ENCODE measurements around the gene KCTD1.

The KCTD1 gene

DNA sequence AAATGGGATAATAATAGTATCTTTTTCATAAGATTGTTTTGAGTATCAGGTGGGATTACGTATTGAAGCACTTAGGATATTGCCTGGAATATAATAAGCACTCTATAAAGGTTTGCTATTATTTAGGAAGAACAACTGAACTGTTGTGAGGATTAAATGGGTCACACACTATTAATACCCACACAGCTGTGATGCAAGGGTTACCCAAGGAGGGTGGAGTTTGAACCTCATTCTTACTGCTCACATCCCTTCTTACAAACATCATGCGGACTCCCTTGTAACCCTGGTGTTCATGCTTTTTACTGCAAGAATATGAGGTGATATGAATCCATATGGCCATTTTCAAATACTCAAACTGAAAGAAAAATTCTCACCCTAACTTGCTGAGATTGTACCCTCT lies 113.5 kb downstream of the KCTD1 start:
- no peak overlapping the region for H3K27ac ChIP-seq
- TF ChIP-seq ZFX (IDR thresholded peaks at IDR 0.05) = no peak

GRCh38 chr18:26432651-26433424 lies 115.5 kb downstream of the KCTD1 start:
- TF ChIP-seq ZFX (IDR thresholded peaks at IDR 0.05) = no peak
- TF ChIP-seq, protein P1, sequence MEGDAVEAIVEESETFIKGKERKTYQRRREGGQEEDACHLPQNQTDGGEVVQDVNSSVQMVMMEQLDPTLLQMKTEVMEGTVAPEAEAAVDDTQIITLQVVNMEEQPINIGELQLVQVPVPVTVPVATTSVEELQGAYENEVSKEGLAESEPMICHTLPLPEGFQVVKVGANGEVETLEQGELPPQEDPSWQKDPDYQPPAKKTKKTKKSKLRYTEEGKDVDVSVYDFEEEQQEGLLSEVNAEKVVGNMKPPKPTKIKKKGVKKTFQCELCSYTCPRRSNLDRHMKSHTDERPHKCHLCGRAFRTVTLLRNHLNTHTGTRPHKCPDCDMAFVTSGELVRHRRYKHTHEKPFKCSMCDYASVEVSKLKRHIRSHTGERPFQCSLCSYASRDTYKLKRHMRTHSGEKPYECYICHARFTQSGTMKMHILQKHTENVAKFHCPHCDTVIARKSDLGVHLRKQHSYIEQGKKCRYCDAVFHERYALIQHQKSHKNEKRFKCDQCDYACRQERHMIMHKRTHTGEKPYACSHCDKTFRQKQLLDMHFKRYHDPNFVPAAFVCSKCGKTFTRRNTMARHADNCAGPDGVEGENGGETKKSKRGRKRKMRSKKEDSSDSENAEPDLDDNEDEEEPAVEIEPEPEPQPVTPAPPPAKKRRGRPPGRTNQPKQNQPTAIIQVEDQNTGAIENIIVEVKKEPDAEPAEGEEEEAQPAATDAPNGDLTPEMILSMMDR (conservative IDR thresholded peaks at IDR 0.05) = no peak

DNA sequence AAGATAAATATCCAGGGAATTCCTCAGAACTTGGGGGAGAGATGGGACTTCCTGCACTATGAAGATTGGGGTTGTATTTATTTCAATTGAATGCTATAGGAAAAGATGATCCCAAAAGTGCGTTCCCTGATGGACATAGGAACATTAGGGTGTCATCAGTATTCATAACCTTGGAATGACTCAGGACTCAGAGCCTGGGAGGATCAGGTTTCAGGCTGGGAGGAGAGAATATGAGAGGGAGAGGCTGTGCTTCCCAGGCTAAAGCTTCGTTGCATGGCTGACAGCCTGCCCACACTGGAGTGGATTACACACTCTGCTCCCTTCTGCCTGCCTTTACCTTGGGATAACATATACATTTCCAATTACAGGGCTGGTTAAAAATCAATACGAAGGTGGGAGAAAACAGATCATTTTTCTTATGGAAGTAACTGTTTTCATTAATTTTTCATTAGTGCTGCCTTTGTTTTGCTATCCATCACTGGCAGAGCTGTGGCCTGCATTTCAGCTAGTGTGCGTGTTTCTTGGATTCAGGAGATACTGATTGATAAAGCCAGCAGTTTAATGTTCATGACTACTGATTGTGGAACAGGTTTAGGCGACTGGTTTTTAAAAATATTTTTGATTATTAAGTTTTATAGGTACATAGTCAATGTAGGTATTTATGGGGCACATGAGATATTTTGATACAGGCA lies 118.7 kb downstream of the KCTD1 start:
- TF ChIP-seq ZFX (IDR thresholded peaks at IDR 0.05) = no peak

More at GRCh38 chr18:26432651-26433424, 115.5 kb downstream of the KCTD1 start:
- no peak overlapping the region for H3K27ac ChIP-seq

GRCh38 chr18:26425148-26425531 lies 123.2 kb downstream of the KCTD1 start:
- H3K27ac ChIP-seq = no peak overlapping the region
- TF ChIP-seq ZFX (IDR thresholded peaks at IDR 0.05) = no peak
- TF ChIP-seq, protein P1 (conservative IDR thresholded peaks at IDR 0.05) = no peak

More for the DNA sequence above, 118.7 kb downstream of the KCTD1 start:
- H3K27ac ChIP-seq = no peak overlapping the region

- no peak for TF ChIP-seq ZFX (IDR thresholded peaks at IDR 0.05)
- TF ChIP-seq, protein P1 (conservative IDR thresholded peaks at IDR 0.05) = no peak
These were observed 123.8 kb downstream of the KCTD1 start for GRCh38 chr18:26424428-26425147.

DNA sequence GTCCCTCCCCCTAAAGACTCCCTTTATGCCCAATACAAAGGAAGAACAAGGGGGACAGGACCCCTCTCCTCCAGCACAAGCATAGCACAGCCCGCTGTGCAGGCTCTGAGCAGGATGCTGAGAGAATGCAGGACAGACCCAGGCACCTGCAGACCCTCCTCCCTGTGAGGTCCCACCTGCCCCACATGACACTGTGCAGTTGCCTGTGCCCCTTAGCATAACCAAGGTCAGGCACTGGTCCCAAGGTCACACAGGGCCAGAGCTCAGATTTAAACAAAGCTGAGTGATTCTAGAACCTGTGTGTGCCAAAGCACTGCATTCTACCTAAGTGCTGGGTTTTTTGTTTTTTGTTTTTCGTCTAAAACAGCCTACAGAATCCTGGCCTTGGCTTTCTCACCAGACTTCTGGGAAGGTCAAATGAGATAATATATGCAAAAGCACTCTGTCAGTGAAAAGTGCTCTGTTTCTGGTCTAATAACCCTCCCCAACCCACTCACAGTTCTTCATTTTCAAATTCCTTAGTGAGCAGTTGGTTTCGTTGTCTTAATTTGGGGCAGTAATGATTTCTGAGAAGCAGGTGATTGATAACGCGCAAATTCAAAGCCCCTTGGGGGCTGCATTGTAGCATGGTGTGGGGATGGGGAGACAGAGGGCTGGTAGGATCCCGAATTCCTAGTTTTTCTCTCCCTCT lies 125.7 kb downstream of the KCTD1 start:
- no peak overlapping the region for H3K27ac ChIP-seq
- TF ChIP-seq ZFX (IDR thresholded peaks at IDR 0.05) = no peak

More at GRCh38 chr18:26424428-26425147, 123.8 kb downstream of the KCTD1 start:
- no peak overlapping the region for H3K27ac ChIP-seq

DNA sequence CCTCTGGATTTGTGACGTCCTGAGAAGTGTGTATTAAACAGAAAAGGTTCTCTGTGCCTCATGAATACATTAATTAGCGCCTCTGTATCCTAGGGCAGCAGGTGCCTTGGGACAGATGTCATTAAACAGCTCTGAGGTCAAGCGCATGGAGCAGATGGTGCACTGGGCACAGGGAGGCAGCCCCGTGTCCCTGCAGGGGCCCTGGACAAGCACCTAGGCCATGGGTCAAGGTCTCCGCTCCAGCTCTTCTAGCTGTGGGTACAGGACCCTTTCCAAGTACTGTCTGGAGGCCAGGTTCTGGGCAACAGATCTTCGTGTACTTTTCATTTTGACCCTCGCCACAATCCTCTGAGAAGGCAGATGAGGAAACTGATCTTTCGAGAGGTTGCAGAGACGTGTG lies 126.4 kb downstream of the KCTD1 start:
- TF ChIP-seq ZFX (IDR thresholded peaks at IDR 0.05) = no peak
- TF ChIP-seq, protein P1 (conservative IDR thresholded peaks at IDR 0.05) = no peak
- no peak overlapping the region for H3K27ac ChIP-seq

GRCh38 chr18:26421503-26421902 lies 126.8 kb downstream of the KCTD1 start:
- H3K27ac ChIP-seq = no peak overlapping the region
- no peak for TF ChIP-seq ZFX (IDR thresholded peaks at IDR 0.05)

- no peak for TF ChIP-seq ZFX (IDR thresholded peaks at IDR 0.05)
- TF ChIP-seq, protein P1 (conservative IDR thresholded peaks at IDR 0.05) = no peak
- no peak overlapping the region for H3K27ac ChIP-seq
These were observed 128.6 kb downstream of the KCTD1 start for GRCh38 chr18:26419746-26420145.
